HepG2 (cell line): ENCODE results near the gene ZNF177.

Source experiments
- NFRKB ChIP-seq: fragments of 450-650 bp; IDR thresholded peaks from 2 replicates; pipeline ENCODE4 v1.6.1; 2017
- PAWR ChIP-seq: sonication (generic); formaldehyde crosslinking; IDR thresholded peaks from 2 replicates; pipeline ENCODE4 v1.4.0; 2020; ENCODE audit warnings: missing genetic modification reagents, mild to moderate bottlenecking, borderline replicate concordance
- POLR2A ChIP-seq, 2 experiments: IDR thresholded peaks; 2 replicates each; pipeline ENCODE4 v1.6.1; 2011; ENCODE audit warnings: low read depth in 2 of 2, low read length in 2 of 2, mild to moderate bottlenecking in 1 of 2, moderate library complexity in 1 of 2; ENCODE audit not compliant: insufficient read depth in 1 of 2
- SMARCC2 ChIP-seq: fragments of 450-650 bp; IDR thresholded peaks from 2 replicates; pipeline ENCODE4 v1.6.1; 2017; ENCODE audit warnings: antibody characterized with exemption, mild to moderate bottlenecking
- TAF15 ChIP-seq: fragments of 200-400 bp; formaldehyde crosslinking; IDR thresholded peaks from one replicate; pipeline ENCODE4 v1.6.1; 2018; ENCODE audit warnings: mild to moderate bottlenecking, low read depth, low read length; ENCODE audit not compliant: poor library complexity, severe bottlenecking
- TCF7 ChIP-seq: sonication (generic); IDR thresholded peaks from 2 replicates; pipeline ENCODE4 v1.6.1; 2016; ENCODE audit warnings: antibody characterized with exemption, low read depth
- ZBTB33 ChIP-seq: sonication (generic); formaldehyde crosslinking; IDR thresholded peaks from 2 replicates; pipeline ENCODE4 v1.4.0; 2020; ENCODE audit warnings: missing genetic modification reagents
- ZNF24 ChIP-seq: fragments of 450-650 bp; IDR thresholded peaks from 2 replicates; pipeline ENCODE4 v1.6.1; 2017; ENCODE audit warnings: antibody characterized with exemption, mild to moderate bottlenecking

- no peak for TF ChIP-seq TAF15
- TF ChIP-seq NFRKB, result no peak
- no peak for TF ChIP-seq TCF7
- TF ChIP-seq ZBTB33 (CRISPR knock-in tag), result no peak
- no peak for TF ChIP-seq ZNF24
- no peak for TF ChIP-seq POLR2A (IDR thresholded peaks at IDR 0.05; ENCODE audit: insufficient read depth in 1 of 2, low read depth in 2 of 2, low read length in 2 of 2)
- no peak for TF ChIP-seq SMARCC2
- TF ChIP-seq PAWR, result no peak
These were observed 68.7 kb downstream of the ZNF177 start for GRCh38 chr19:9431475-9431874.
